GM12864 (cell line): Measurements from ENCODE around the gene PDE2A.

Experiments used
- DNase-seq: peaks from one replicate; pipeline ENCODE4 v3.0.0-alpha.2; 2011; ENCODE audit warnings: low read depth
- H3K4me3 ChIP-seq: 2 replicates; pipeline ENCODE4 v1.5.1; 2011; ENCODE audit warnings: mild to moderate bottlenecking, low read depth, low read length, control low read depth
- TF ChIP-seq, protein P1 (sequence below): IDR thresholded peaks from 2 replicates; pipeline ENCODE4 v1.5.1; 2011; ENCODE audit warnings: low read depth, mild to moderate bottlenecking, moderate library complexity, low read length, control low read depth, inconsistent platforms; ENCODE audit errors: missing control alignments

Gene PDE2A

GRCh38 chr11:72607496-72607895, 66.7 kb downstream of the PDE2A start:
- TF ChIP-seq, protein P1, sequence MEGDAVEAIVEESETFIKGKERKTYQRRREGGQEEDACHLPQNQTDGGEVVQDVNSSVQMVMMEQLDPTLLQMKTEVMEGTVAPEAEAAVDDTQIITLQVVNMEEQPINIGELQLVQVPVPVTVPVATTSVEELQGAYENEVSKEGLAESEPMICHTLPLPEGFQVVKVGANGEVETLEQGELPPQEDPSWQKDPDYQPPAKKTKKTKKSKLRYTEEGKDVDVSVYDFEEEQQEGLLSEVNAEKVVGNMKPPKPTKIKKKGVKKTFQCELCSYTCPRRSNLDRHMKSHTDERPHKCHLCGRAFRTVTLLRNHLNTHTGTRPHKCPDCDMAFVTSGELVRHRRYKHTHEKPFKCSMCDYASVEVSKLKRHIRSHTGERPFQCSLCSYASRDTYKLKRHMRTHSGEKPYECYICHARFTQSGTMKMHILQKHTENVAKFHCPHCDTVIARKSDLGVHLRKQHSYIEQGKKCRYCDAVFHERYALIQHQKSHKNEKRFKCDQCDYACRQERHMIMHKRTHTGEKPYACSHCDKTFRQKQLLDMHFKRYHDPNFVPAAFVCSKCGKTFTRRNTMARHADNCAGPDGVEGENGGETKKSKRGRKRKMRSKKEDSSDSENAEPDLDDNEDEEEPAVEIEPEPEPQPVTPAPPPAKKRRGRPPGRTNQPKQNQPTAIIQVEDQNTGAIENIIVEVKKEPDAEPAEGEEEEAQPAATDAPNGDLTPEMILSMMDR = no peak
- DNase-seq = no peak
- H3K4me3 ChIP-seq = no peak overlapping the region

DNA sequence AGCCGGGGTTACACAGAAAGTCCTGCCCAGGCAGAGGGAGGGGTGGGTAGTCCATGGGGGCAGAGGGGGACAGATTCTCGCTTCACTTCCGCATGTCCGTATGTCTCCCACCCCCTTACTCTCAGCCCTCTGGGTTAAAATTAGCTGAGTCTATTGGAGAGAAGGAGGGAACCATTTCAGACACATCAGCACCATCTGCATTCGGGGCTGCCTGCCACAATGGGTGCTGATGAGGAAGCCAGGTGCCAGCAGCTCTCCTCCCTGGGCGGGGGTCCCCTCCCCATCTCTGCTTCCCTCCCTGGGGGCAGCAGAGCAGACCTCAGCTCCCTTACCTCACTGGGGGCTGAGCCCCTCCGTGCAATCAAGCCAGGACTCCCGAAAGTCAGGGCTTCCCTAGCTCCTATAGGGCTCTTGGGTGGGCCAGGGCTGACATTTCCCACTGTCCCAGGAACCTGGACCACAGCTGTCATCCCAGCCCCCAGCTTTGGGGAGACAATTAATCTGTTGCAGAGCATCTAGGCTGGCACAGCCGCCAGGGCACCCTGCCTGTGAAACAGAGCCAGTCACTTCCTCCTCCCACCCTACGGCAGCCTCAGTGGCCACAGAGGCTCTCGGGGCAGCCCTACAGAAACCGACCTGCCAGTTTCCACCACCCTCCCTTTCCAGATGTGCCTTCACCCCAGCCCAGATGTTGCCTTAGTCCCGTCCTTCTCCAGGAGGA, 67.3 kb downstream of the PDE2A start:
- H3K4me3 ChIP-seq = no peak overlapping the region
- TF ChIP-seq, protein P1 = no peak
- no peak for DNase-seq

DNA sequence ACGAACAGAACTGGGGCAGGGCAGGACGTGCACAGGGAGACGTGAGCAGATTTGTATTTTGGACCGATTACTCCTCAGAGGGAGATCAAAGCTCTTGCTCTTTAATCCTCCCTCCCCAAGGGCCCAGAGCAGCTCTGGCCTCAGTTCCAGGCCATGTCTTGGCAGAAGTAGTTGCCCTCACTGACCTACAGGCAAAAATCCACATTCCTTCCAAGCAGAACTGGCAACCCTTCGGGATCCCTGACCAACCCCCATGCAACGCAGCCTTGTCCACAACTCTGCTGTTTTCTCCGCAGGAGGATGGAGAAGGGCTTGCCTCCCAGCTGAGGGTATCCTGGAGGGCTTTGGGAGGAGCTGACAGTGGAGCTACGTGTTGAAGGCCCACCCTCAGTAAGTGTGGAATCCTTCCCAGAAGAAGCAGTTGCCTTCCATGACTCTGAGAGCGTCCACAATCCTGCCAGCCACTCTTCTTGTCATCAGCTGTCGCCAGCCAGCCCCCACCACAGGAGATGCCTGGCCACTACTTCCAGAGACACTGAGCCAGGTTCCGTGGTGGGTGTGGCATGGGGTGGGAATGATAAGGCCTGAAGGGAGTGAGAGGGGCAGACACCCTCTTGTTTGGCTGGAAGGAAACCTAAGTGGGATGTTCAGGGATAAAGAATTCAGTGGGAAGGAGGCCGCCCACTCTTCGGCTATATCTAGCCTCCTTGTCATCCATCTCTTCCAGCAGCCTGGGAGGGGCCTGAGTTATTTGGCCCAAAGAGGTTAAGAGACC, 68.1 kb downstream of the PDE2A start:
- DNase-seq = no peak
- TF ChIP-seq, protein P1 = no peak
- no peak overlapping the region for H3K4me3 ChIP-seq

DNA sequence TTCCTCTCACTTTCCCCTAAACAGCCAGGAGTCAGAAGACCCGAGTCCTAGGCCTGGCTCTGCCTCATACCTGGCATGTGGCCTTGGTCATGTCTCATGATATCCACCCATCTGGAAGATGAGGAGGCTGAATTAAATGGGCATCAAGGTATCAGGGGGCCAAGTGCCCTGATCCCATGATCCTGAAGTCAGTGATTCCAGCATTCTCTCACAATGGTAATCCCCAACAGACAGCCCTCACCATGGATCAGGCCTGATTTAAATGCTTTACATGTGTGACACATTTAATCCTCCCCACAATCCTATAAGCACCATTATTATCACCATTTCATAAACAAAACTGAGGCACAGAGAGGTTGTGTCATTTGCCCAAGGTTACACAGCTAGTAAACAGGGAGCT, 70.0 kb downstream of the PDE2A start:
- no peak overlapping the region for H3K4me3 ChIP-seq
- TF ChIP-seq, protein P1 = no peak
- DNase-seq = no peak

DNA sequence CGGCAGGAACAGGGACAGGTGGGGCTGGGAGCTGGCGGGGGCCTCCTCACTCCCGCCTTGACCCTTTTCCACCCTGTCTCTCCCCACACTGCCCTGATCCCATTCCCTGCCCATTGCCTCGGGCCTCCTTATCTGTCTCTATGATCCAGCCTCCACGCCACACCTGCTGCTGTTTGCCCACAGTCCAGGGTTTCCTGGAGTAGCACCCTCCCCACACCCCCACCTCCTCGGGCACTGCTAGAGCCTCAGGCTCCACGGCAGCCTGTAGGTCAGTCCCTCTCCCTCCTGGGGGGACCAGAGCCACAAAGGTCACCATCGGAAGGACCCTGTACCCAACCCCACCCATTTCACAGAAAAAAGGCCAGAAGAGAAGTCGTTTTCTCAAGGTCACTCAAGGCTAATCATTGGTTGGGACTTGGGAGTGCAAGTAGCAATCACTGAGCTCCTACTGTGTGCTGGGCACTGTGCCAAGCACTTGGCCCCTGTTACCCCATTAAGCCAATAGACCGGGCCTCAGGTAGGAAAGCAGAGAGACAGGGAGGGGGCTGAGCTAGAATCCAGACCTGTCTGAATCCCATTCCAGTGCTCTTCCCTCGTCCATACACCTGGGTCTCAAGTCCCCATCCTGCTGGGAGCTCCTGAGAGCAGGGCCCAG, 71.8 kb downstream of the PDE2A start:
- TF ChIP-seq, protein P1 = no peak
- no peak overlapping the region for H3K4me3 ChIP-seq
- DNase-seq = no peak

GRCh38 chr11:72600557-72600956, 73.7 kb downstream of the PDE2A start:
- no peak for DNase-seq
- TF ChIP-seq, protein P1 = no peak
- no peak overlapping the region for H3K4me3 ChIP-seq
